Nephron progenitor cell (in vitro differentiated cells): Measurements from ENCODE around the gene FGF21.

Experiments used
- DNase-seq: peaks from one replicate; pipeline ENCODE4 v3.0.0; 2021
- H3K27ac Mint-ChIP-seq: 2 replicates; pipeline ENCODE4 v1.8.0; 2021; ENCODE audit warnings: mild to moderate bottlenecking, moderate library complexity, mixed read lengths
- H3K27me3 Mint-ChIP-seq: 2 replicates; pipeline ENCODE4 v1.8.0; 2021; ENCODE audit warnings: mild to moderate bottlenecking, low read depth, mixed read lengths; ENCODE audit not compliant: poor library complexity
- H3K36me3 Mint-ChIP-seq: 2 replicates; pipeline ENCODE4 v1.8.0; 2021; ENCODE audit warnings: low read depth, mixed read lengths
- H3K4me1 Mint-ChIP-seq: 2 replicates; pipeline ENCODE4 v1.8.0; 2021; ENCODE audit warnings: mixed read lengths
- H3K4me3 Mint-ChIP-seq: 2 replicates; pipeline ENCODE4 v1.8.0; 2021; ENCODE audit warnings: mild to moderate bottlenecking, moderate library complexity, mixed read lengths
- H3K9me3 Mint-ChIP-seq: 2 replicates; pipeline ENCODE4 v1.8.0; 2021; ENCODE audit warnings: mild to moderate bottlenecking, moderate library complexity, mixed read lengths
- TF ChIP-seq, protein P1 (sequence below): fragments of 200-600 bp; sonication (generic); IDR thresholded peaks from 2 replicates; pipeline ENCODE4 v1.5.0; 2021; ENCODE audit warnings: antibody characterized with exemption

The FGF21 gene

GRCh38 chr19:48719263-48720171 lies 35.8 kb upstream of the FGF21 start, which contains the start of gene MAMSTR:
TSS of gene MAMSTR (minus strand) at chr19:48719725. CDS start at chr19:48719031, 694 bp downstream.
- TF ChIP-seq, protein P1, sequence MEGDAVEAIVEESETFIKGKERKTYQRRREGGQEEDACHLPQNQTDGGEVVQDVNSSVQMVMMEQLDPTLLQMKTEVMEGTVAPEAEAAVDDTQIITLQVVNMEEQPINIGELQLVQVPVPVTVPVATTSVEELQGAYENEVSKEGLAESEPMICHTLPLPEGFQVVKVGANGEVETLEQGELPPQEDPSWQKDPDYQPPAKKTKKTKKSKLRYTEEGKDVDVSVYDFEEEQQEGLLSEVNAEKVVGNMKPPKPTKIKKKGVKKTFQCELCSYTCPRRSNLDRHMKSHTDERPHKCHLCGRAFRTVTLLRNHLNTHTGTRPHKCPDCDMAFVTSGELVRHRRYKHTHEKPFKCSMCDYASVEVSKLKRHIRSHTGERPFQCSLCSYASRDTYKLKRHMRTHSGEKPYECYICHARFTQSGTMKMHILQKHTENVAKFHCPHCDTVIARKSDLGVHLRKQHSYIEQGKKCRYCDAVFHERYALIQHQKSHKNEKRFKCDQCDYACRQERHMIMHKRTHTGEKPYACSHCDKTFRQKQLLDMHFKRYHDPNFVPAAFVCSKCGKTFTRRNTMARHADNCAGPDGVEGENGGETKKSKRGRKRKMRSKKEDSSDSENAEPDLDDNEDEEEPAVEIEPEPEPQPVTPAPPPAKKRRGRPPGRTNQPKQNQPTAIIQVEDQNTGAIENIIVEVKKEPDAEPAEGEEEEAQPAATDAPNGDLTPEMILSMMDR, result no peak
- Mint-ChIP-seq H3K9me3 (no peaks in the 10 kb centered on the region), H3K27me3 (peaks cover 6% of the 10 kb centered on the region), H3K4me3 (peak within 1 kb of the TSS; percentile 99), H3K36me3 (no peaks in the 10 kb centered on the region), H3K27ac (peak within 1 kb of the TSS; percentile 99), H3K4me1 (peaks cover 60% of the 10 kb centered on the region)
- no peak for DNase-seq

DNA sequence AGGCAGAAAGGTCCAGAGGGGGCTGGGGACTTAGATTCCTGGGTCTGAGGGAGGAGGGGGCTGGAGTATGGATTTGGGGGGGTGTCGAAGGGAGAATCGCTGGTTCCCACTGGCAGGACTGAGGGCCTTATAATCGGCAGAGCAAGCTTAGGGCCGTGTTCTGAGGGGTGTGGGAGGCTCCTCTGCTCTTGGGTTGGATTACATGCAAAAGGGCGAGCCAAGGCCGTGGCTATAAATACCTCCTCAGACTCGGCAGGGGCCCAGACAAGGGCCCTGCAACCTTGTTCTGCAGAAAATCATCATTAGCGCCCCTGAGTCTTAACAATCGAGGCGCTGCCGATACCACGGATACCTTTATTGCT lies 35.1 kb upstream of the FGF21 start:
- peaks cover 60% of the 10 kb centered on the region for H3K4me1 Mint-ChIP-seq
- H3K4me3 Mint-ChIP-seq, result peak overlapping the region; percentile 99
- DNase-seq, result no peak
- H3K9me3 Mint-ChIP-seq, result no peaks in the 10 kb centered on the region
- peaks cover 3% of the 10 kb centered on the region for H3K27me3 Mint-ChIP-seq
- TF ChIP-seq, protein P1, result no peak
- H3K36me3 Mint-ChIP-seq, result peaks cover 4% of the 10 kb centered on the region
- peak overlapping the region; percentile 99 for H3K27ac Mint-ChIP-seq

DNA sequence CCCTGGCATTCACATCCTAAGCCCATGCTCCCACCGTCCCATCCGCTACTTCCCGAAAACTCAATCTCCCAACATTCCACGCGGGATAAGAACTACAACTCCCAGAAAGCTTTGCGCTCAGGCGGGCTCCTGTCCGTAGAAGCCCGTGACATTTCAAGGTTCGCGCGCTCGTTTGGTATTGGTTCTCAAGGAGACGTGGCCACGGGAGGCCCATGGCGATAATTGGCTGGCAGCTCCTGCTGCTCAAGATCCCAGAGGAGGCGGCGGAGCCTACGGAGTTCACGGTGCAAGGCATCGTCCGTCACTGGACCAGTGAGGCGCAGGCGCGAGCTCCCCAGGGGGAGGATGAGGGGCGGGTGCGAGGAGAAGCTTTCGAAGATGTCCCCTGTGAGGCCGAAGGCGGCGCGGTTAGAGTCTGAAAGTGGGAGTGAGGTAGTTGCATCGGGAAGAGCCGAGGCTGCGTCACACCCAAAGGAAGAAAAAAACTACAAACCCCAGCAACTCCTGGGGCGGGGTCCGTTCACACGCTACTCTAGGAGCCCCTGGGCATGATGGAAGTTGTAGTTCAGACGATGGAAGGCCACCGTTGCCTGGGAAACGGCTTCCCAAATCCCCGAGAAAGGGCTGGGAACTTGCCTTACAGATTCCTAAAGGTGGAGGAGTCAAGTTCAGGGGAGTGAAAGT lies 34.6 kb upstream of the FGF21 start:
- H3K27me3 Mint-ChIP-seq, result peaks cover 3% of the 10 kb centered on the region
- peaks cover 59% of the 10 kb centered on the region for H3K4me1 Mint-ChIP-seq
- DNase-seq, result peak; percentile 96
- H3K36me3 Mint-ChIP-seq, result peaks cover 9% of the 10 kb centered on the region
- H3K4me3 Mint-ChIP-seq, result peak overlapping the region; percentile 99
- TF ChIP-seq, protein P1, result no peak
- H3K9me3 Mint-ChIP-seq, result no peaks in the 10 kb centered on the region
- H3K27ac Mint-ChIP-seq, result peak overlapping the region; percentile 99

DNA sequence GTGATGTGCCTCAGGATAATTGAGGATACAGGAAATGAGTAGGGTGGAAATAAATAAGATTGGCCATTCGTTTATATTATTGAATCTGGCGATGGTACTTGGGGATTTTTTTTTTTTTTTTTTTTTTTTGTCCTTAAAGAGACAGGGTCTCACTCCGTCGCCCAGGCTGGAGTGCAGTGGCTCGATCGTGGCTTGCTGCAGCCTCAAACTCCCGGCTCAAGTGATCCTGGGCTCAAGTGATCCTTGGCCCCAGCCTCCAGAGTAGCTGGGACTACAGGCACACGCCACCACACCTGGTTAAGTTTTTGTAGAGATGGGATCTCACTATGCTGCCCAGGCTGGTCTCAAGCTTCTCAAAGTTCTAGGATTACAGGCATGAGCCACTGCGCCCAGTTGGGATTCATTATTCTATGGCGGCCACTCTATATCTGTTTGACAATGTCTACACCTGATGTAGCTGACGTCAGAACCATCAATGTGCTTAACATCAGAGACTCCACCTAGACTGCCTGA lies 33.1 kb upstream of the FGF21 start:
- H3K27me3 Mint-ChIP-seq, result peaks cover 3% of the 10 kb centered on the region
- H3K4me1 Mint-ChIP-seq, result peaks cover 46% of the 10 kb centered on the region
- TF ChIP-seq, protein P1, result no peak
- H3K36me3 Mint-ChIP-seq, result peaks cover 16% of the 10 kb centered on the region
- peak overlapping the region; percentile 48 for H3K4me3 Mint-ChIP-seq
- H3K9me3 Mint-ChIP-seq, result no peaks in the 10 kb centered on the region
- H3K27ac Mint-ChIP-seq, result no peak overlapping the region
- DNase-seq, result no peak

DNA sequence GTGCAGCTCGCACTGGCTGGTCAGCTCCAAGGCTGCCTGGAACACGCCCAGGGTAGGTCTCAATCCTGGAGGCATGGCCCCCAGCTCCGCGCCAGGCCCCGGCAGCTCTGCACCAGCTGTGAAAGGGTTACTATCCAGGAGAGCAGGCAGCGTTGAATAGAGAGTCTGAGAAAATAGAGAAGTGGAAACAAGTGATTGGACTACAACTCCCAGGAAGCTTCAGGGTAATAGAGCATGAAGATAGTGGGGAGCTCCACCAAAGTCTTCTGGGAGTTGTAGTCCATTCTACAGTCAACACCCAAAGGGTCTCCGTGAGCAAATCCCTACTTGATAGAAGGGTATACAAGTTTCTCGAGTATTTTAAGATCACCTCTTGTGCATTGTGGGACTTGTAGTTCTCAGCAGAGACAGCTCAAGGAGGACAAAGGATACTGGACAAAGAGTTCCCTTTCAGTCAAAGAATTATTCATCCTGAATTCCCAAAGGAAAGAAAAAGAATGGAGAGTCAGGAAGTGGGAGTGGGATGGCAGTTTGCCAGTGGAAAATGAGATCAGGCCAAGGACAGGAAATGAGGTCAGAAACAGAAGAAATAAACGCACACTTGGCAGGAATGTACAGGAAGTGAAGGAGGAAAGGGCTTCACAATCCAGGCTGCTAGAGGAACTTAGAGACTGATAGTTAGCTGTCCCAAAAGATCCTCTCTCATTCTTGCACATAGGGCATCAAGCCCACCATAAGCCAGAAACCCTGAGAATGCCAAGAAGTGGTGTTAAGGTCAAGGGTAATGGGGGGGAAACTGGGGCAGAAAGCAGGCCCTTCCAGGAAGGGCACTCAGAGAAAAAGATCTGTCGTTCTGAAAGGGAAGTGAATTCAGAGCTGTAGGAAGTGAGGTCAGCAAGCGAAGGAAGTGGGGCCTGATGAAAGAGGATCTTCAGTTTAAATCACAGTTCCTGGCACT lies 30.2 kb upstream of the FGF21 start:
- H3K9me3 Mint-ChIP-seq, result no peaks in the 10 kb centered on the region
- peak overlapping the region; percentile 60 for H3K27ac Mint-ChIP-seq
- DNase-seq, result no peak
- peak overlapping the region; percentile 12 for H3K4me3 Mint-ChIP-seq
- peaks cover 22% of the 10 kb centered on the region for H3K36me3 Mint-ChIP-seq
- H3K27me3 Mint-ChIP-seq, result peaks cover under 1% of the 10 kb centered on the region
- H3K4me1 Mint-ChIP-seq, result peaks cover 23% of the 10 kb centered on the region
- TF ChIP-seq, protein P1, result no peak
